GM10847 (cell line): ENCODE data around the gene HOXC5.

Experiments used
- POLR2A ChIP-seq: IDR thresholded peaks from 2 replicates; pipeline ENCODE4 v1.6.1; 2011; ENCODE audit not compliant: insufficient read length; ENCODE audit errors: extremely low read depth

Gene HOXC5

GRCh38 chr12:54001283-54002187, 31.3 kb upstream of the HOXC5 start:
- no peak for TF ChIP-seq POLR2A

GRCh38 chr12:54002278-54002914, 30.5 kb upstream of the HOXC5 start:
- no peak for TF ChIP-seq POLR2A

- TF ChIP-seq POLR2A = no peak
Measured at GRCh38 chr12:54002915-54003389, 29.9 kb upstream of the HOXC5 start.

GRCh38 chr12:54003625-54004024, 29.2 kb upstream of the HOXC5 start:
- no peak for TF ChIP-seq POLR2A

GRCh38 chr12:54004063-54004840, 28.6 kb upstream of the HOXC5 start:
- no peak for TF ChIP-seq POLR2A

GRCh38 chr12:54004841-54005530, 27.9 kb upstream of the HOXC5 start:
- TF ChIP-seq POLR2A = no peak

- no peak for TF ChIP-seq POLR2A
Measured at GRCh38 chr12:54005531-54005852, 27.4 kb upstream of the HOXC5 start.

- no peak for TF ChIP-seq POLR2A
Measured at GRCh38 chr12:54005853-54006558, 26.8 kb upstream of the HOXC5 start.

- no peak for TF ChIP-seq POLR2A
Measured at GRCh38 chr12:54006559-54007220, 26.2 kb upstream of the HOXC5 start.

GRCh38 chr12:54007538-54008259, 25.2 kb upstream of the HOXC5 start:
- no peak for TF ChIP-seq POLR2A

- TF ChIP-seq POLR2A = no peak
Measured at GRCh38 chr12:54008260-54008552, 24.6 kb upstream of the HOXC5 start.

GRCh38 chr12:54009171-54010052, 23.4 kb upstream of the HOXC5 start:
- TF ChIP-seq POLR2A = no peak
